HG03045 (cell line): Measurements from ENCODE around the gene C12orf57.
A peak's percentile ranks its signal among the peaks of the same experiment; 100 is the strongest.

ENCODE experiments used
- ATAC-seq: cut with Tn5 transposase; IDR thresholded peaks from one replicate; pipeline ENCODE4 v1.9.1; 2021; ENCODE audit warnings: mild to moderate bottlenecking, moderate library complexity; ENCODE audit not compliant: unreplicated experiment

Gene C12orf57

GRCh38 chr12:6952121-6952862 lies 8.5 kb downstream of the C12orf57 start:
- no peak for ATAC-seq

GRCh38 chr12:6952863-6953441 lies 9.1 kb downstream of the C12orf57 start:
- no peak for ATAC-seq

- peak; percentile 55 for ATAC-seq
Observed at GRCh38 chr12:6953442-6954315, 9.9 kb downstream of the C12orf57 start.

- no peak for ATAC-seq
Observed at GRCh38 chr12:6954316-6955107, 10.7 kb downstream of the C12orf57 start.

- ATAC-seq = no peak
Observed at GRCh38 chr12:6955108-6956020, 11.5 kb downstream of the C12orf57 start.

- ATAC-seq = no peak
Observed at GRCh38 chr12:6956021-6956727, 12.4 kb downstream of the C12orf57 start.

GRCh38 chr12:6957151-6957701 lies 13.4 kb downstream of the C12orf57 start:
- ATAC-seq = no peak

GRCh38 chr12:6957741-6958608 lies 14.2 kb downstream of the C12orf57 start:
- ATAC-seq = no peak

GRCh38 chr12:6958609-6959057 lies 14.8 kb downstream of the C12orf57 start:
- no peak for ATAC-seq

- peak; percentile 39 for ATAC-seq
Observed at GRCh38 chr12:6959058-6959804, 15.4 kb downstream of the C12orf57 start.

- ATAC-seq = no peak
Observed at GRCh38 chr12:6959805-6960592, 16.2 kb downstream of the C12orf57 start.

- ATAC-seq = no peak
Observed at GRCh38 chr12:6960593-6961277, 16.9 kb downstream of the C12orf57 start.

- peak; percentile 20 for ATAC-seq
Observed at GRCh38 chr12:6961278-6961694, 17.5 kb downstream of the C12orf57 start.

GRCh38 chr12:6961695-6962284 lies 18.0 kb downstream of the C12orf57 start:
- ATAC-seq = peak; percentile 6

- ATAC-seq = no peak
Observed at GRCh38 chr12:6962285-6963015, 18.6 kb downstream of the C12orf57 start.
